Loucy (cell line): ENCODE results near the gene ADAMTS5.

Experiments used
- H2AFZ ChIP-seq: fragments of 200-600 bp; sonication (generic); 2 replicates; pipeline ENCODE4 v1.6.0; 2016; ENCODE audit warnings: antibody characterized with exemption, mild to moderate bottlenecking, low read length, moderate library complexity
- H3F3A ChIP-seq: fragments of 200-600 bp; 2 replicates; pipeline ENCODE4 v1.6.0; 2016; ENCODE audit warnings: antibody characterized with exemption, low read depth, mild to moderate bottlenecking
- H3K27me3 ChIP-seq: fragments of 200-600 bp; sonication (generic); 2 replicates; pipeline ENCODE4 v1.6.1; 2014; ENCODE audit warnings: low read length, mild to moderate bottlenecking; ENCODE audit not compliant: insufficient read depth, poor library complexity, severe bottlenecking
- H3K36me3 ChIP-seq: fragments of 200-600 bp; sonication (generic); 2 replicates; pipeline ENCODE4 v1.6.1; 2016; ENCODE audit warnings: low read length; ENCODE audit not compliant: insufficient read depth
- H3K4me1 ChIP-seq: fragments of 200-600 bp; sonication (generic); 2 replicates; pipeline ENCODE4 v1.5.1; 2014; ENCODE audit warnings: low read length, mild to moderate bottlenecking; ENCODE audit not compliant: insufficient read depth, poor library complexity, severe bottlenecking
- H3K4me2 ChIP-seq: fragments of 200-600 bp; sonication (generic); 2 replicates; pipeline ENCODE4 v1.6.0; 2014; ENCODE audit warnings: antibody characterized with exemption, low read length, low read depth, mild to moderate bottlenecking; ENCODE audit not compliant: poor library complexity, severe bottlenecking
- H3K4me3 ChIP-seq: fragments of 200-600 bp; sonication (generic); 2 replicates; pipeline ENCODE4 v1.5.1; 2014; ENCODE audit warnings: low read length, mild to moderate bottlenecking, mixed read lengths; ENCODE audit not compliant: poor library complexity, severe bottlenecking
- H3K79me2 ChIP-seq: fragments of 200-600 bp; sonication (generic); 2 replicates; pipeline ENCODE4 v1.6.1; 2014; ENCODE audit warnings: low read length; ENCODE audit not compliant: insufficient read depth
- H3K9ac ChIP-seq: fragments of 200-600 bp; sonication (generic); 2 replicates; pipeline ENCODE4 v1.6.0; 2014; ENCODE audit warnings: mild to moderate bottlenecking, low read depth, low read length, moderate library complexity; ENCODE audit not compliant: poor library complexity, severe bottlenecking
- H3K9me2 ChIP-seq: fragments of 200-600 bp; sonication (generic); replicated peaks from 2 replicates; pipeline ENCODE4 v1.6.1; 2016; ENCODE audit warnings: low read depth, low read length, mixed read lengths
- H3K9me3 ChIP-seq: fragments of 200-600 bp; sonication (generic); 2 replicates; pipeline ENCODE4 v1.6.1; 2014; ENCODE audit warnings: mild to moderate bottlenecking, antibody characterized with exemption, low read length, low read depth; ENCODE audit not compliant: insufficient read depth
- H4K20me1 ChIP-seq: fragments of 200-600 bp; sonication (generic); 2 replicates; pipeline ENCODE4 v1.6.0; 2014; ENCODE audit warnings: antibody characterized with exemption, low read length, mild to moderate bottlenecking; ENCODE audit not compliant: insufficient read depth, poor library complexity, severe bottlenecking
- EZH2phosphoT487 ChIP-seq: fragments of 200-600 bp; IDR thresholded peaks from 2 replicates; pipeline ENCODE4 v1.6.1; 2018; ENCODE audit warnings: antibody characterized with exemption, mild to moderate bottlenecking, moderate library complexity, borderline replicate concordance
- TF ChIP-seq, protein P1 (sequence below): fragments of 200-600 bp; sonication (generic); conservative IDR thresholded peaks from 2 replicates; pipeline ENCODE4 v1.5.1; 2014; ENCODE audit warnings: mild to moderate bottlenecking, antibody characterized with exemption, low read length

Gene ADAMTS5

DNA sequence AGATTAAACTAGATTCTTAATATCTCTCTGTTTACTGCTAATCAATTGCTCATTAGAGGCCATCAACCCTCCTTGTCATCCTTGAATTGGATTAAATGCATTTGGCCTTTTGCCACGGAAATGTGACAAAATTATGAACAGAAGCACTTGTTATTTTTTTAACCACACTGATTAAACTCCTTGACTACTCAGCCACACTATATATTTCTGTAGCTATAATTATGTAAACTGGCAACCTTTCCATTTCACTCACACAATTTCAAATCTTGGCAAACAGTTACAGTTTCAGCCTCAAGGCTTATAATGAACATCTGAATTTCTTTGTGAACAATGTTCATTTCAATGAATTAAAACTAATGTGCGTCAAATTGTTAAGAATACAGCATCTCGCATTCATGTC, 10.1 kb downstream of the ADAMTS5 start:
- TF ChIP-seq EZH2phosphoT487, result no peak
- TF ChIP-seq, protein P1, sequence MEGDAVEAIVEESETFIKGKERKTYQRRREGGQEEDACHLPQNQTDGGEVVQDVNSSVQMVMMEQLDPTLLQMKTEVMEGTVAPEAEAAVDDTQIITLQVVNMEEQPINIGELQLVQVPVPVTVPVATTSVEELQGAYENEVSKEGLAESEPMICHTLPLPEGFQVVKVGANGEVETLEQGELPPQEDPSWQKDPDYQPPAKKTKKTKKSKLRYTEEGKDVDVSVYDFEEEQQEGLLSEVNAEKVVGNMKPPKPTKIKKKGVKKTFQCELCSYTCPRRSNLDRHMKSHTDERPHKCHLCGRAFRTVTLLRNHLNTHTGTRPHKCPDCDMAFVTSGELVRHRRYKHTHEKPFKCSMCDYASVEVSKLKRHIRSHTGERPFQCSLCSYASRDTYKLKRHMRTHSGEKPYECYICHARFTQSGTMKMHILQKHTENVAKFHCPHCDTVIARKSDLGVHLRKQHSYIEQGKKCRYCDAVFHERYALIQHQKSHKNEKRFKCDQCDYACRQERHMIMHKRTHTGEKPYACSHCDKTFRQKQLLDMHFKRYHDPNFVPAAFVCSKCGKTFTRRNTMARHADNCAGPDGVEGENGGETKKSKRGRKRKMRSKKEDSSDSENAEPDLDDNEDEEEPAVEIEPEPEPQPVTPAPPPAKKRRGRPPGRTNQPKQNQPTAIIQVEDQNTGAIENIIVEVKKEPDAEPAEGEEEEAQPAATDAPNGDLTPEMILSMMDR, result no peak
- no peak overlapping the region for H3K9ac ChIP-seq
- no peak overlapping the region for H3K4me3 ChIP-seq
- no peaks in the 10 kb centered on the region for H3K27me3 ChIP-seq
- 0 out of 2 replicates have a peak, but pooled peaks cover 2% of the 10 kb centered on the region for H3K9me3 ChIP-seq
- H3K36me3 ChIP-seq, result no peaks in the 10 kb centered on the region
- no peaks in the 10 kb centered on the region for H3K9me2 ChIP-seq
- no peaks in the 10 kb centered on the region for H4K20me1 ChIP-seq
- no peak overlapping the region for H2AFZ ChIP-seq
- no peaks in the 10 kb centered on the region for H3K4me1 ChIP-seq
- H3F3A ChIP-seq, result no peaks in the 10 kb centered on the region
- H3K79me2 ChIP-seq, result no peaks in the 10 kb centered on the region
- H3K4me2 ChIP-seq, result no peak overlapping the region

DNA sequence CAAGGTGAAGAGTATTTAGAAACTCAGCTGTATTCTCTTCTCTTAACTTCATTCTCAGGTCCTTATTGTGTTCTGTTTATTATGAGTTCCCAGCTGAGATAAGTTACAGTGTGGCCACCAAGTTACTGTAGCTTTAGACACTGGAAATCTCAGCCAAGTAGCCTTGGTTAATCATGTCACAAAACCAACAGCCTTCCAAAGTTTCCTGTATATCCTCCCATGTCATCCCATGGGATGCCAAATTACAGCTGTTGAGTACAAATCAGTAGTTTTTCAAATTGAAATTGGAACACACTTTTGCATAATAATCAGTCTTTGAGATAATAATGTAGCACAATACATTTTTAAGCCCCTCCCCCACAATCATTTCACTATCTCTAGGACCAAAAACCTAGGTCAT, 10.7 kb downstream of the ADAMTS5 start:
- 0 out of 2 replicates have a peak, but pooled peaks cover 2% of the 10 kb centered on the region for H3K9me3 ChIP-seq
- H3K27me3 ChIP-seq, result no peaks in the 10 kb centered on the region
- TF ChIP-seq, protein P1, result no peak
- no peak for TF ChIP-seq EZH2phosphoT487
- no peaks in the 10 kb centered on the region for H3F3A ChIP-seq
- H3K36me3 ChIP-seq, result no peaks in the 10 kb centered on the region
- no peak overlapping the region for H3K9ac ChIP-seq
- no peak overlapping the region for H3K4me2 ChIP-seq
- H3K4me3 ChIP-seq, result no peak overlapping the region
- no peak overlapping the region for H2AFZ ChIP-seq
- no peaks in the 10 kb centered on the region for H3K4me1 ChIP-seq
- H3K79me2 ChIP-seq, result no peaks in the 10 kb centered on the region
- H3K9me2 ChIP-seq, result no peaks in the 10 kb centered on the region
- no peaks in the 10 kb centered on the region for H4K20me1 ChIP-seq

DNA sequence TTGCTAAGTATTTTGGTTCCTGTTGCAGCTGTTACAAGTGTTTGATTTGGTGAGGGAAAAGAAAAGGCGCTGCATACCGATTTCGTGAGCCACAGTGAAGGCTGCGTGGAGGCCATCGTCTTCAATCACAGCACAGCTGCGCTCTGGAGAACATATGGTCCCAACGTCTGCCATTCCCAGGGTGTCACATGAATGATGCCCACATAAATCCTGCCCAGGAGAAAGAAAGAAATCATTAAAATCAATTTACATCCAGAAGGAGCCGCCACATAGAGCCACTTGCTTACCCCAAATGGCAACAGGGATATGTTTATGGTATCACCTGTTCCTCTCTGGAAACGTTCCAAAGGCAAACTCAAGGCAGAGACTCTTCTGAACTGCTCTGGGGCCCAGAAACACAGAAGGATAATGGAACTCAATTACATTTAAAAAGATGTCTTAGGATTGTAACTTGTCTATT, 12.2 kb downstream of the ADAMTS5 start:
- no peaks in the 10 kb centered on the region for H3K79me2 ChIP-seq
- 0 out of 2 replicates have a peak, but pooled peaks cover 2% of the 10 kb centered on the region for H3K9me3 ChIP-seq
- no peak overlapping the region for H3K9ac ChIP-seq
- no peaks in the 10 kb centered on the region for H3F3A ChIP-seq
- H3K4me2 ChIP-seq, result no peak overlapping the region
- no peak overlapping the region for H3K4me3 ChIP-seq
- H3K9me2 ChIP-seq, result no peaks in the 10 kb centered on the region
- H3K27me3 ChIP-seq, result no peaks in the 10 kb centered on the region
- no peaks in the 10 kb centered on the region for H3K4me1 ChIP-seq
- no peaks in the 10 kb centered on the region for H3K36me3 ChIP-seq
- no peak overlapping the region for H2AFZ ChIP-seq
- H4K20me1 ChIP-seq, result no peaks in the 10 kb centered on the region
- no peak for TF ChIP-seq EZH2phosphoT487
- TF ChIP-seq, protein P1, result no peak
